GM12874 (cell line): ENCODE results near the gene SDHAF3.

ENCODE experiments used
- CTCF ChIP-seq: IDR thresholded peaks from 2 replicates; pipeline ENCODE4 v1.5.1; 2011; ENCODE audit warnings: low read depth, mild to moderate bottlenecking, control low read depth, low read length, moderate library complexity; ENCODE audit not compliant: insufficient read depth

SDHAF3 gene

GRCh38 chr7:97130417-97131139 lies 13.1 kb downstream of the SDHAF3 start:
- TF ChIP-seq CTCF, result no peak

- TF ChIP-seq CTCF, result no peak
Observed at GRCh38 chr7:97133159-97133558, 15.7 kb downstream of the SDHAF3 start.

- no peak for TF ChIP-seq CTCF
Observed at GRCh38 chr7:97138830-97139229, 21.3 kb downstream of the SDHAF3 start.

GRCh38 chr7:97145068-97145467 lies 27.6 kb downstream of the SDHAF3 start:
- no peak for TF ChIP-seq CTCF

- TF ChIP-seq CTCF, result no peak
Observed at GRCh38 chr7:97149843-97150242, 32.3 kb downstream of the SDHAF3 start.

GRCh38 chr7:97155897-97156418 lies 38.5 kb downstream of the SDHAF3 start:
- no peak for TF ChIP-seq CTCF

GRCh38 chr7:97166308-97166707 lies 48.8 kb downstream of the SDHAF3 start:
- TF ChIP-seq CTCF, result no peak
